Mesenteric fat pad (tissue), 1 donor: Measurements from ENCODE around the gene PLLP. TPM values are rescaled to one million over a fixed set of nuclear protein-coding genes. Genes with fewer than 3 reads are reported as not detected.

Source experiments
- DNase-seq: peaks from one replicate; pipeline ENCODE4 v3.0.0-alpha.2; 2020; ENCODE audit warnings: low spot score
- long read RNA-seq: library from polyadenylated mRNA; unstranded; transcript quantifications from one replicate; pipeline ENCODE4 v2.0.0, GENCODE V29; 2020
- total RNA-seq: library from RNA; stranded (reverse); fragmentation: NEBNext Ultra II Directional; extraction: Animal tissue kit (Norgen Biotek cat#: 25700); gene quantifications from one replicate; pipeline ENCODE4 v1.2.1, GENCODE V29; 2021
- donor health status: DM: yes; HTN: yes; CAD: no.

The PLLP gene, protein sequence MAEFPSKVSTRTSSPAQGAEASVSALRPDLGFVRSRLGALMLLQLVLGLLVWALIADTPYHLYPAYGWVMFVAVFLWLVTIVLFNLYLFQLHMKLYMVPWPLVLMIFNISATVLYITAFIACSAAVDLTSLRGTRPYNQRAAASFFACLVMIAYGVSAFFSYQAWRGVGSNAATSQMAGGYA
- total RNA-seq, result 1.8 TPM
- long read RNA-seq, partial matches to known transcripts, result 0 of 5 reads
- long read RNA-seq, other reads (novel, unspliced or antisense), result 1 of 5 reads

DNA sequence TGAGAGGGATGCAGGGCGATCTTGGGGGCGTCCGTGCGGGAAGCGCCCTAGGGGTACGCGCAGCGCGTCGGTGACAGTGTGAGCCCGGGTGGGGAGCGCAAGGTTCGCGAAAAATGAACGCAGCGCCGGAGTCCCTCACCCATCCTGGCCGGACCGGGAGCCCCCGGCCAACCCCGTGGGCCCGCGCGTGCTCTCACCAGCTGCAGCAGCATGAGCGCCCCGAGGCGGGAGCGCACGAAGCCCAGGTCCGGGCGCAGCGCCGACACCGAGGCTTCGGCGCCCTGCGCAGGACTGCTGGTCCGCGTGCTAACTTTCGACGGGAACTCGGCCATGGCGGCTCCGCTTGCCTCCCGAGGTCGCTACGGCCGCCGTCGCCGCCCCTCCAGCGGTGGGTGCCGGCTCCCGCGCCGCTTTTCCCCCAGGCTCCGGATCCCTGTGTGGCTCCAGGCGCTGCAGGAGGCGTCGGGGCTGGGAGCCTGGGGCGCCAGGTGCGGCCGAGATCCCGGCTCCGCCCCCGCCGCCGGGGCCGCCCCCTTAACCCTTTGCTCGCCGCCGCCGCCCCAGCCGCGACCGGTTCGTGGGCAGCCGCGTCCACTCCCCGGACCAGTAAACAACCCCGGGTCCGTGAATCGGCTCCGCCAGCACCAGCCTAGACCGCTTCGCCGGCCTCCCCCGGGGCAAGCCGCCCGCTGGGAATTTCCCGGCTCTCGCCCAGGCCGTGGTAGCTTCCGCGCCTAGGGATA lies at the start of gene PLLP:
Gene PLLP (minus strand): TSS at position 464 of the 743 bp plus-strand sequence. CDS start 132 bp downstream, at position 332.
- no peak for DNase-seq

DNA sequence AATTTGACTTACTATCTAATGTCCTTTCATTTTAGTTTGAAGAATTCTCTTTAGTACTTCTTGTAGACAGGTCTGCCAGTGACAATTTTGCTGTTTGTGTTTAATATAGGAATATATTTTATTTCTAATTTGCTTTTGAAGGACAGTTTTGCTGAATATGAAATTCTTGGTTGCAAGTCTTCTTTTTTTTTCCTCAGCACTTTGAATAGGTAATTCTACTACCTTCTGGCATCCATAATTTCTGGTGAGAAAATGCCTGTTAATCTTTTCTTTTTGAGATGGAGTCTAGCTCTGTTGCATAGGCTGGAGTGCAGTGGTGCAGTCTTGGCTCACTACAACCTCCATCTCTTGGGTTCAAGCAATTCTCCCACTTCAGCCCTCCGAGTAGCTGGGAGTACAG lies 48.9 kb upstream of the PLLP start:
- no peak for DNase-seq

DNA sequence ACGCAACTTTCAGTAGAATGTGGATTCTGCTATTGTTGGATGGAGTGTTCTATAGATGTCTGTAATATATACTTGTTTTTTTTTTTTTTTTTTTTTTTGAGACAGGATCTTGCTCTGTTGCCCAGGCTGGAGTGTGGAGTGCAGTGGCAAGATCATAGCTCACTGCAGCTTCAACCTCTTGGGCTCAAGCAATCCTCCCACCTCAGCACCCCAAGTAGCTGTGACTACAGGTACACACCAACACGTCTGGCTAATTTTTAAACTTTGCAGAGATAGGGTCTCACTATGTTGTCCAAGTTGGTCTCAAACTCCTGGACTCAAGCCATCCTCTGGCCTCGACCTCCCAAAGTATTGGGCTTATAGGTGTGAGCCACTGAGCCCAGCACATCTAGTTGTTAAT lies 46.9 kb upstream of the PLLP start:
- DNase-seq, result peak; percentile 11

DNA sequence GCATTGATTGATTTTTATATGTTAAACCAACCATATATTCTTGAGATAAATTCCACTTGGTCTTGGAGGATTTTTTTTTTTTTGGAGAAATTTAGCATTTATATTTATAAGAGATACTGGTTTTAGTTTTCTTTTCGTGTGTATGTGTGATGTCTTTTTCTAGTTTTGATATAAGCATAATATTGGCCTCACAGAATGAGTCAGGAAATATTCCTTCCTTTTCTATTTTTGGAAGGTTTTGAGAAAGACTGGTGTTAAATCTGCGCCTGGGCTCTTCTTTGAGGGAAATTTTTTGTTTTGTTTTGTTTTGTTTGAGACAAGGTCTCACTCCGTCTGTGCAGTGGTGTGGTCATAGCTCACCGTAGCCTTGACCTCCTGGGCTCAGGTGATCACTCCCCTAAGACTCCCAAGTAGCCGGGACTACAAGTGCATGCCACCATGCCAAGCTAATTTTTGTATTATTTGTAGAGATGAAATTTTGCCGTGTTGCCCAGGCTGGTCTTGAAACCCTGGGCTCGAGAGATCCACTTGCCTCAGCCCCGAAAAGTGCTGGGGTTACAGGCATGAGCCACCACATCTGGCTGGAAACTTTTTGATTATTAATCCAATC lies 45.4 kb upstream of the PLLP start:
- peak; percentile 30 for DNase-seq

DNA sequence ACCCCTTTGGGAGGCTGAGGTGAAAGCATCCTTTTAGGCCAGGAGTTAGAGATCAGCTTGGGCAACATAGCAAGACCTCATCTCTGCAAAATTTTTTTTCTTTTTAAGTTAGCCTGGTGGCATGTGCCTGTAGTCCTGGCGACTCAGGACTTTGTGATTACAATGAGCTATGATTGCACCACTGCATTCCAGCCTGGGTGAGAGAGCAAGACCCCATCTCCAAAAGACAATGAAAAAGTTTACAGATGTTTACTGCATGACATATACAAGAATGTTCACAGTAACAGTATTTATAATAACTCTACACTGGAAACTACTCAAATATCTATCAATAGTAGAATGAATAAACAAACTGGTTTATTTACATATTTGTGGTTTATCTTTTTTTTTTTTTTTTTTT lies 41.0 kb upstream of the PLLP start:
- no peak for DNase-seq

DNA sequence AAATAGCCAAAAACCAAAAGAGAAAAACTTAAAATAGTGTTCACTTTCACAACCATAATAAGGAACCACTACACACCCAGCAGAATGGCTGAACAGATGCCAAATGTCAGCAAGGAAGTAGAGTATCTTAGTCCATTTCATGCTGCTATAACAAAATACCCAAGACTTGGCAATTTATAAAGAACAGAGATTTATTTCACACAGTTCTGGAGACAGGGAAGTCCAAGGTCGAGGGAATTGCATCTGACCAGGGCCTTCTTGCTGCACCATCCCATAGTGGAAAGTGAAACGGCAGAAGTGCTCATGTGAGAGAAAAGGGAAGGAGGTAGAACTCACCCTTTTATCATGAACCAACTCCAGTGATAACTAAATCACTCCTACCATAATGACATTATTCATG lies 40.3 kb upstream of the PLLP start:
- no peak for DNase-seq

DNA sequence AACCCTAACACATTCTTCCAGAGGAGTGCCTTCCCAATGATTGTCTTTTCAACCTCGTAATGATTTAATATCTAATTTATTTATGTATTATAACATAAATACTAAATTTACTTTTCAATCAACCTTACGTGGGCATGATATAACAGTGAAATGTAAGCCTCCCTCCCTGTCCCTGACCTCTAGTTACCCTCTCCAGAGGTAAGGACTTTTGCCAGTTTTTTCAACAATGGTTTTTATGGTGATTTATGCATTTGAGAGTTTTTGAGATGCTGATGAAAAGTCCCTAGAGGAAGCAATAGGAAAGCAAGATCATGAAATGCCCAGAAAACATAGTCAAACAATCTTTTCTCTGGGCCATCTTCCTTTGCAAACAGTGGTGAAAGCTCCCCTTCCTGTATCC lies 35.2 kb upstream of the PLLP start:
- DNase-seq, result no peak

DNA sequence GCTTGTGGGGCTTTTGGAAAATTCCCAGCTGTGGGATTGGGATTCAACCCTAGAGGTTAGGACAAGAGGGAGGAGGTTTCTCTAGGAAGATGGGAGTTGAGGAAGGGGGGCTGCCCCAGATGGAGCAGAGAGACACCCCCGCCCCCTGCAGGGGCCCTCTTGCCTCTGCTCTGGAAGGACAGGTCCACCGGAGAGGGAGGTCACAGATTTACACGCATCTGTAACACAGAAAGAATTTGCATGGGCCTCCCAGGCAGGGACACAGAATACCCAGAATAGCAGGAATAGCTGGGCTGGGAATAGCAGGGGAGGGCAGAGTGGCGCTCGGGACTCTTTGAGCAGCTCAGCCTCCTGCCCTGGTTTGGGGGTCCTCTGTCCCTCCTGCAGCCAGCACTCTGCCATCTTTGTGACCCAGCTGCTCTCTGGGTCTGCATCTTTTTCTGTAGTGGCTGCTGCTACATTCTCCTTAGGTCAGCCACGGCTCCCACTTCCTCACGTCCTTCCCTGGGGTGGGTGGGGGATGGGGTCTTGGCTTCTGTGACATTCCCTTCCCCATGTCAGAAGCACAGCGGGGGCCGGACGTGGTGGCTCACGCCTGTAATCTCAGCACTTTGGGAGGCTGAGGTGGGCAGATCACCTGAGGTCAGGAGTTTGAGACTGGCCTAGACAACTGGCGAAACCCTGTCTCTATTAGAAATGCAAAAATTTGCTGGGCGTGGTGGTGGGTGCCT lies 33.9 kb upstream of the PLLP start:
- peak; percentile 41 for DNase-seq

DNA sequence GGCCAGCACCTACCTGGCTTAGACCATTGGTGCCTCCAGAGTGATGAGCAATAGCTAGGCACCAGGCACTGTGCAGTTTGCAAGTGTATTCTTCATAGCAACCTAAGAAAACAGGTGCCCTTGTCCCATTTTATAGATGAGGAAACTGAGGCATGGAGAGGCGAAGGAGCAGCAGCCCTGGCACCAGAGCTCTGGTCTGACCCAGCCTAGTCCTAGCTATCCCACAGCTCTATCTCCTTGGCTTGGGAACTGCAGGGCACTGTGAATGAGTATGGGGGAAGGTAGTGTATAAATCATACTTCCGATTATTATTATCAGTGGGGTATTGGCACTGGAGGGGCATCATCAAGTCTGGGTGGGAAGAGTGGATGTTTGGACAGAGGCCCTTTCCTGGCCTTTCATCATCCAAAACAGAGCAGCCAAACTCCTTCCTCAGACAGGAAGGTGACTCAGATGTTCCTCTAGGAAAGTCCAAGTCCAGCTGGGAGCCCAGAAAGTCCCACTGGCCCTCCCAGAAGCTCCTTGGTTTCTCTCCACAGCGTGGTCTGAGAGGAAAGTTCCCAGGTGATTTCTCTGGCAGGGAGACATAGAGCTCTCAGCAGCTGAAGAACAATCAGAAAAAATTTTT lies 32.0 kb upstream of the PLLP start:
- DNase-seq, result peak; percentile 71

DNA sequence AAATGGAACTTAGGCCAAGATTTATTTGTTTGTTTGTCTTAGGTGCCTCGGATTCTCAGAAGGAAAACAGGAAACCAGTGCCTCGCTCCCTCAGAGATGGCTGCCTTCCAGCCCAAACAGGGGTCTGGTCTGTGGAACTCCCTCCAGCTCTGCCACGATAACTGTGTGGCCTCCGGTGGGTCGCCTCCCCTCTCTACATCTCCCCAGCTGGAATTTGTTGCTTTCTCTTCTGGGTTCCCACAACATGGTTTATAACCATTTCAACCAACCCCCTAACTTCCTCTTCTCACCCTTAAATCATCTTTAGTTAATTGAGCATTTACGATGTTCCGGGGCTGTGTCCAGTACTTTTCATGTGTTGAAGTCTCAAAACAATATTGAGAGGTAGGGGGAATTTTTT lies 30.9 kb upstream of the PLLP start:
- DNase-seq, result peak; percentile 72

DNA sequence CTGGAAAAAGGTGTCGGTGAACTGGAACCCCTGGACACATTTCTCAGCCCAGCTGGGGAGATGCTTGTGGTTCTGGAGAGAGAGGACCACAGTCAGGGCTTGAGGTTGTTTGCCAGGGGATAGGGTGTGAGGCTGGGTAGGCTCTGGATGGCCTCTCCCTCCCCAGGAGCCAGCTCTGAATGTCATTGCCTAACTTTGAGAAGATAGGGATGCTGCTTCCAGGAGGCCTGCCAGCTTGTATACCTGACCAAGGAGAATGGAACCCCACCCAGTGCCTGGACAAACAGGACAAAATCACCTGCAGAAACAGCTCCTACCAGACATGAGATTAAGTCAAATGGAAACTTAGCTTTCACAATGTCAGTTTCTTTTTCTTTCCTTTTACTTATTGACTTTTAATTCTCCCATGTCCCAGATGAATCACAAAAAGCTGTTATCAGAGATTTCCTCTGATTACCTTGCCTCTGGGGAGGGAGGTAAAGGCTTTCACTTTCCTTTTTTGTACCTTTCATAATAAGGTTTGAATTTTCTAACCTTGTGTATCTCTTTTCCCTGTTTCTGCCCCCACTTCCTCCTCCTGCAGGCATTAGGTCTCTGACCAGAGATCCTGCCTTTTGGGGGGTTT lies 29.8 kb upstream of the PLLP start:
- DNase-seq, result peak; percentile 43

DNA sequence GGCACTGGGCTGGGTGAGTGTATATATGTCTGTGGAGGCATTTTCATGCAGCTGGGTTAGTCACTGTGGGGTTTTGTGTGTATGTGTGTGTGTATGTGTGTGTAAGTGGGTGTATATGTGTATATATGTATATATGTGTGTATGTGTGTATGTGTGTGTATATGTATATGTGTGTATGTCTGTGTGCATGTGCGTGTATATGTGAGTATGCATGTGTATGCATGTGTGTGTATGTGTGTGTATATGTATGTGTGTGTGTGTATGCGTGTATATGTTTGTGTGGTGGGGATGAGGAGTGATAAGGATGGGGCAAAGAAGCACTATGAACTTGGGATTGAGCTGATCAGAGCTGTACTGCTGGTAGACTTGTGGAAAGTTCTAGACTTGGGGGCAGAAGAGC lies 29.0 kb upstream of the PLLP start:
- DNase-seq, result no peak

DNA sequence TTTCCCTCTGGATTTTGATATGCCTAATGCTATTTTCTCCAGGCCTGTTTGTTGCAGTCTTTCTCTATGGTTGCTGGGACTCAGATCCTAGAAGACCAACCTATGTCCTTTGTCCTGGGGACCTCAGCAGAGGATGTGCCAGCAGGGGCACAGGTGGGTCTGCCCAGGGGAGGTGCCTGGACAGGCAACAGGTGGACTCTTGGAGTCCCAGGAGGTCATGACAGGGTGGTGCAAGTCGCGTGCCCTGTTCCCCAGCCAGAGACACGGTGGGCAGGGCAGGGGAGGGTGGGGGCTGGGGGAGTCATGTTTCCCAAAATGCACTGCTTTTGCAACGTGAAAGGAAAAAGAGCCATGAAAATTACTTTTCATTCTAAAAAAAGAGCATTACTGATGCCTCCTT lies 26.3 kb upstream of the PLLP start:
- DNase-seq, result peak; percentile 73

DNA sequence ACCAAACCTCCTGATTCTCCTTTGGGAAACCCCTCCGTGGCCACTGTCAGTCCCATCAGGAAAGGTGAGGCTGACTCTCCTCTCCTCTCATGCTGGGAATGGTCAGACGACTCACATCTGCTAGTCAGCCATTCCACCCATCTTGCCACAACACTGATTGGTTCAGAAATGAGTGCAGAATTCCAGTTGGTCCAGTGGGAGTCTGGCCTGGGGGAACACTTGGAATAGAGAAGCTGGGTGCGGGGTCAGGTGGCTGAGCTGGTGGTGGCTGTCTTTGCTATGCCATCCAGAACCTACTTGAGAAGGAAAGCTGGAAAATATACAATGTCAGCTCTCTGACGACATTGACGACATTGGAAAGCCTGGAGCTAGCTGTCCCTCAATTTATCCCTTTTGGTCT lies 23.6 kb upstream of the PLLP start:
- peak; percentile 30 for DNase-seq

DNA sequence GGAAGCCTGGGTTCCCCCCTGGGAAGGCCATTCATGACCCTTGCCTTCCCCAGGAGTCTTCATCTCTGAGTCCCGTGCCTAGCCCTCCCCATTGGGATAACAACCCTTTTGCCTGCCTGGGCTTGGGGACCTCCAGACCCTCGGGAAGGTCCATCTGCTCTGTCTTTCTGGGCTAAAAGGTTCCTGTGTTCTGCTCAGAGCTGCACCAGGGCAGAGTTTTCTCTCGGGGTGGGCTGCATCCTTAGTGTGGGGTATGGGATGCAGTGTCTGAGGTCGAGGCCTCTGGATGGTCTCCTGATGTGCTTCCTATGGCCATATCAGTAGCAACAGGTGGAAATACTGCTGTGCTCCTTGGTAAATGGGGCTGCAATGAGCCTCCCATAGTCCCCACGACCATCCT lies 22.9 kb upstream of the PLLP start:
- peak; percentile 71 for DNase-seq

DNA sequence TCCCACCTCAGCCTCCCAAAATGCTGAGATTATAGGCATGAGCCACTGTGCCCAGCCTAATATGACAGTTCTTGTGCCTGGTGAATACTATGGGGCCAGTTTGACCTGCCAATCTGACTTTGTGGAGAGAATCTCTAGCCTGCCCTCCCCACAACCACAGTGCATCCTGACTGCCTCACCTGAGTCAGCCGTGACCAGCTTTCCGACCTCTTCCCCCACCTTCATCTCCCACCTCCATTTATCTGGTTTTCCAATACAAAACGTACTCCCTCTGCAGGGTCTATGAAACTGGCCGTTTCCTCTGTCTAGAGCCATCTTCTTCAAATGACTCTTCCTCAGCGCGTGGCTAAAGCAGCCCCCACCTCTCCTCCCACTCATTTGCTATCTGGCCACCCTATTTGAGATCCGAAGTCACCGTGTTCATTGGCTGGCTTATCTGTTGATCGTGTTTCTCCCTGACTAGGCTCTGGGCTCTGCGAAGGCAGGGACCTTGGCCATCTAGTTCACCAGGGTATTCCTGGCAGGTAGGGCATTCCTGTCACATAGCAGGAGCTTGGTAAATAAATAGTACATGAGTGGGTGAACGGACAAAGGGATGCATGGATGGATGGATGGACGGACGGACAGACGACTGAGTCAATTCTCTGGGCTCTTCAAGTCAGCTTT lies 22.3 kb upstream of the PLLP start:
- peak; percentile 62 for DNase-seq

DNA sequence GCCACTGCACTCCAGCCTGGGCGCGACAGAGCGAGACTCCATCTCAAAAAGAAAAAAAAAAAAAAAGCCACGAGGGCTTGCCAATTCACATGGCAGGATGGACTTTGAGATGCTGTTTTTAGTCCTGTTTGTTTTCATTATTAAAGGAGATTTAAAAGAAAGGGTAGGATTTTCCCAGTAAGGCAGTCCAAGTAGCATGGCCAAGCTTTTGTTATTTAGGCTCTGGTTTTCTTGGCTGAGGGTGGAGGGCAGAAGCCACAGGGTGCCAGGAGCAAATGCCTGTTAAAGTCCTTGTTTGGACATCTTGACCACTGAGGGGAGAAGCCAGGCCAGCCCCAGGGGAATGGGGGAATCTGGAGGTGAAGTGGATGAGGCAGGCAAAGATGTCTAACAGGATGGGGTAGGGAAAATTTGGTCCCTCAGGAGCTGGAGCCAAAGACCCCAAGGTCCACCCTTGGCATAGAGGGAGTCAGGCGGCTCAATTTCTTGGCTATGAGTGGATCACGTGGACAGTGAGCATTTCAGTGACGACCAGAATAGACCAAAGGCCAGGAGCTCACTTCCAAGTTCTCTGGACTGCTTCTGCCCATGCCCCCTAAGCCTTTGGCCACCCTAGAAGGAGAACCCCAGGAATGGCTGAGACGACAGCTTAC lies 20.8 kb upstream of the PLLP start:
- peak; percentile 88 for DNase-seq

DNA sequence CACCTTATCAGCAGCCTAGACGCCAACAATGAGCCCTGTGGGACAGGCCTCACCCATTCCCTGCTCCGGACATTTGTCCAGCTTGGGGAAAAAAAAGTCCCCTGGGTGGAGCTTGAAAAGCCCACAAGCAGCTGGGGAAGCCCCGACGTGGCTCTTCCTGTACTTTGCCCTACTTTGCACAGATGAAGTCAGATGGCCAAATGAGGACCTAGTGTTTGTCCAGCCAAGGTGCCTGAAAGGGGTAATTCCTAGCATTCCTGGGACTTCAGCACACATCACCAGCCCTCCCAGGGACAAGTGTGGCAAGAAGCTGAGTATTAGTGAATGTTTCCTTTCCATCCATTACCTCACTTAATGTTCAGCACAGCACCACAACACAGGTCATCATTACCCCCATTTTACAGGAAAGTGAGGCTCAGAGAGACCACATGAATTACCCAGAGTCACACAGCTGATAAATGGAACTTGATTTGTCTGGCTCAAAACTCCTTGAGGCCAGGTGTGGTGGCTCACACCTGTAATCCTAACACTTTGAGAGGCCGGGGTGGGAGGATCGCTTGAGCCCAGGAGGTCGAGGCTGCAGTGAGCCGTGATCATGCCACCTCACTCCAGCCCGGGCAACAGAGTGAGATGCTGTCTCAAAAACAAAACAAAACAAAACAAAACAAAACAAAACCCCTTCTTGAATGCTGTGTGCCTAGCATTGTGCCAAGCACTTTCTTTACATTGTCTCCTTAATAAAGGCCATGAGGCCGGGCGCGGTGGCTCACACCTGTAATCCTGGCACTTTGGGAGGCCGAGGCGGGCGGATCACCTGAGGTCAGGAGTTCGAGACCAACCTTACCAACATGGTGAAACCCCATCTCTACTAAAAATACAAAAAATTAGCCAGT lies 19.9 kb upstream of the PLLP start:
- peak; percentile 77 for DNase-seq

DNA sequence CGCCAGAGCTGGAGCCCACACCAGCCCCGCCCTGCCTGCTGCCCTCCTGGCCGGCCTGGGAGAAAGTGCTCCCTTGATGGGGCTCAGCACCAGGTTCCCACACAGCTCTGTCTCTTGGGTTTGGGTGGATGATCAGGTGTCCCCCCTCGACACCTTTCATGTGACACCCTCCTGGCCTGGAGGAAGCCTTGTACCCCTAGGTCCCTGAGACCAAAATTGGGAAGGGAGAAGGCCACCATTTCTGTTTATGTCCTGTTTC lies 19.4 kb upstream of the PLLP start:
- peak; percentile 59 for DNase-seq
